ENCODE data around the gene TMIGD3. TPM values are rescaled to one million over a fixed set of nuclear protein-coding genes. Genes with fewer than 3 reads are reported as not detected.

The TMIGD3 gene
- total RNA-seq, 3 donors from 2014 or later = 0.87 to 5.0 (median 3.5) TPM

GRCh38 chr1:111541721-111542120 is 38.3 kb upstream of the TMIGD3 start:
- Histone ChIP-seq H3K36me3 (ENCODE audit: low read depth) (no peaks in the 10 kb centered on the region), H3K4me1 (ENCODE audit: low read depth) (no peaks in the 10 kb centered on the region), H3K9me3 (no peaks in the 10 kb centered on the region), H3K4me3 (no peak overlapping the region)
- no peak for TF ChIP-seq CTCF (IDR thresholded peaks at IDR 0.05)
- ATAC-seq (no peak), DNase-seq (no peak)
- intact Hi-C loops (cut with DNase I, micrococcal nuclease) = no loop called here

- no peaks in the 10 kb centered on the region for H3K4me1 ChIP-seq (ENCODE audit: low read depth)
- ATAC-seq (no peak), DNase-seq (no peak)
- no peaks in the 10 kb centered on the region for H3K9me3 ChIP-seq
- no peak overlapping the region for H3K4me3 ChIP-seq
- TF ChIP-seq CTCF (IDR thresholded peaks at IDR 0.05) = no peak
- no peaks in the 10 kb centered on the region for H3K36me3 ChIP-seq (ENCODE audit: low read depth)
- intact Hi-C loops (cut with DNase I, micrococcal nuclease) = no loop called here
These were observed 37.5 kb upstream of the TMIGD3 start for GRCh38 chr1:111540928-111541327.

GRCh38 chr1:111538343-111539025 is 35.1 kb upstream of the TMIGD3 start:
- Histone ChIP-seq H3K4me1 (ENCODE audit: low read depth) (no peaks in the 10 kb centered on the region), H3K9me3 (no peaks in the 10 kb centered on the region)
- ATAC-seq = peak; percentile 53

GRCh38 chr1:111535256-111536191 is 32.1 kb upstream of the TMIGD3 start:
- intact Hi-C loops (cut with DNase I, micrococcal nuclease) = no loop called here
- no peak for DNase-seq
- H3K4me1 ChIP-seq (ENCODE audit: low read depth) = no peaks in the 10 kb centered on the region
- H3K9me3 ChIP-seq = no peaks in the 10 kb centered on the region
- H3K4me3 ChIP-seq = no peak overlapping the region
- H3K36me3 ChIP-seq (ENCODE audit: low read depth) = no peaks in the 10 kb centered on the region
- no peak for ATAC-seq
- no peak for TF ChIP-seq CTCF (IDR thresholded peaks at IDR 0.05)

More at GRCh38 chr1:111538343-111539025, 35.1 kb upstream of the TMIGD3 start:
- intact Hi-C loops (cut with DNase I, micrococcal nuclease) = no loop called here
- Histone ChIP-seq H3K36me3 (ENCODE audit: low read depth) (no peaks in the 10 kb centered on the region), H3K4me3 (no peak overlapping the region)
- TF ChIP-seq CTCF (IDR thresholded peaks at IDR 0.05) = no peak
- DNase-seq = peak in 1 of 3 donors; percentile 63

- ATAC-seq (peak; percentile 72), DNase-seq (no peak)
- H3K4me1 ChIP-seq (ENCODE audit: low read depth) = peaks cover 3% of the 10 kb centered on the region
- H3K9me3 ChIP-seq = no peaks in the 10 kb centered on the region
- no peak for TF ChIP-seq CTCF (IDR thresholded peaks at IDR 0.05)
- H3K4me3 ChIP-seq = no peak overlapping the region
- intact Hi-C loops (cut with DNase I, micrococcal nuclease) = no loop called here
- no peaks in the 10 kb centered on the region for H3K36me3 ChIP-seq (ENCODE audit: low read depth)
These were observed 16.6 kb upstream of the TMIGD3 start for GRCh38 chr1:111520053-111520452.
